ENCODE measurements around the gene B3GAT1. TPM values are rescaled to one million over a fixed set of nuclear protein-coding genes. Genes with fewer than 3 reads are reported as not detected.

Gene B3GAT1
- total RNA-seq, 1 experiment from 2014 or later, result 3.7 TPM

DNA sequence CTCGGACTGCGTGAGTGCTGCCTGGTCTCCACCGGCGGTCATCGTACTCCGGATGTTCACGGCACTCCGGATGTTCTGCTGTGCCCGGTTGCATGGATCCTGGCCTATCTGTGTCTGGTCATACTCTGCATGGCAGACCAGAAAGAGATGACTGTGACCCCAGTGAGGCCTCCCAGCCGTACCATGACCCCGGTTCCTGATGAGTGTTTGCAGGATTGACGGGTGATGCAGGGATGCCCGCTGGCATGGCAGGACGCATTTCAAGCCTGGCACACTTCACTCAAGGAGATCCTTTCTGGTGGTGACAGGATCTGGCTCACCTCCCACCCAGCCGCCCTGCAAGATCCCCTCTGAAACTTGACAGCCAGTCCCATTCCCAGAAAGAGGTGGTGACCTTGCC is 74.0 kb downstream of the B3GAT1 start:
- in situ Hi-C loops (cut with HindIII; ENCODE audit: low pct_unique_long_range_greater_than_20kb, low sequenced_read_pairs), result no loop called here
- DNase-seq (ENCODE audit: low read depth, low spot score), result no peak

DNA sequence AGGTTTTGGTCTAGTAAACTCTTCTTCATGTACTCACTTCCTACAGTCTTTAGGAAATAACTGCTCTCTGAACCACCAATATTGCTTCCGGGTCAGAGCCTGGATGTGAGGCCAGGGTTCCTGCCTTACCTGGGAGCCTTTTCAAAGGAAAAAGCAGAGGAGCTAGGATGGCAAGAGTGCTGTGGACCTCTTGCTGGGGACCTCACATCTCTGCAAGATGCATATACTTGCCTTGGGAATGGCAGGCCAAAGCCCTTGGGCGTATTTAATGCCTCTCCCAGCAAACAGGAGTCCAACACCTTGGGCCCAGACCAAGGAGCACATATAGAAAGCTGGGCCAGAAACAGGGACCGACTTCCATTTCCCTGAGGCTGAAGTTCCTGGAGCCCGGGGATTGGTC is 75.0 kb downstream of the B3GAT1 start:
- no peak for DNase-seq (ENCODE audit: low read depth, low spot score)
- in situ Hi-C loops (cut with HindIII; ENCODE audit: low pct_unique_long_range_greater_than_20kb, low sequenced_read_pairs), result no loop called here

DNA sequence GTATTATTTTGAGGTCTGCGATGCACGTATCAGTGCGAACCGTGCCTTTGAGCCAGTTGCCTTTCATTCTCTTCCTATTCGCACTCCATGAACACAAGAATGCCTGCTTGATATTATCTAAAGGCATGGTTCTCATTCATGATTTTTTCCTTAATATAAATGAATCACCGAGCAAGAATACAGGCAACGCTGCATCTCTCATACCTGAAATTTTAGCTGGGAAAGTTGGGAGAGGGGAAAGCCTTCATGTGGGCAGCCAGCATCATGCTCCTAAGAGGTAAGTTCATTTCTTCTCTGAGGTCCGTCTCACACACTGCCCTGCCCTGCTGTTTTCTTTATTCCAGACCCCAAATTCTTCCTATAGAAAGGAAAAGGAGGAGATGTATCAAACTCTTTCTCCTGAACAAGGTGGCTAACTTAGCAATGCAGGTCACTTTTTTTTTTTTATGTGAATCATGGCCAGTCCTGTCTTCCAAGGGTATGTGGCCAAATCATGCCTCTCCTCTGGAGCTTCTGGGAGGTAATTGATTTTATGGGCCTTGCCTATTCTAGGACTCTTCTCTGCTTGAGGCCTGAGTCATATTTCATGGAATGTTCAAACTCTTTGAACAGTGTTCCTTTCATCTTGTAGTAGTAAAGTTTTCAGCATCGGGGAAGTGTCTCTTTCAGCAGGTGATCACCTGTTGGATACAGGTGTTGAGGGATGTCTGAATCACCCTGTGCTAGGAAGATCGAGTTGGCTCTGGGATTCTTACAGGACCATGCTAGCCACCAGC is 77.1 kb downstream of the B3GAT1 start:
- in situ Hi-C loops (cut with HindIII; ENCODE audit: low pct_unique_long_range_greater_than_20kb, low sequenced_read_pairs), result no loop called here
- no peak for DNase-seq (ENCODE audit: low read depth, low spot score)

DNA sequence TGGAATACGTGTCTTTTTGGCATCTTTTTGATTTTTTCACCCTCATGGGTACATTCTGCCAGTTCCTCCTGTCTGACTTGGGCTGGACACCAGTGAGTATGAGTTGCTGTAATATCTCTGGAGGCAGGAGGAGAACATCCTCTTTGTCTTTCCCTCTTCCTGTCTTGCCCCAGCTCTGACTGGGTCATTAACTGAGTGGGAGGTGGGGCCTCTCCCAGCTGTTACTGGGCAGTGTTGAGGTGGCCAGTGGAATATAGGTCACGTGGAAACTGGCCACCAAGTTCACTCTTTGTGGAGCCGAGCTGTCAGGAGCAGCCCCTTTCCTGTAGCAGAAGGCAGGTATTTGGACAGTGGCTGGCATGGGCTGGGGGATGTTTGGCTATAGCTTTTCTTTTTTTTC is 78.1 kb downstream of the B3GAT1 start:
- peak; percentile 28 for DNase-seq (ENCODE audit: low read depth, low spot score)
- in situ Hi-C loops (cut with HindIII; ENCODE audit: low pct_unique_long_range_greater_than_20kb, low sequenced_read_pairs), result no loop called here

DNA sequence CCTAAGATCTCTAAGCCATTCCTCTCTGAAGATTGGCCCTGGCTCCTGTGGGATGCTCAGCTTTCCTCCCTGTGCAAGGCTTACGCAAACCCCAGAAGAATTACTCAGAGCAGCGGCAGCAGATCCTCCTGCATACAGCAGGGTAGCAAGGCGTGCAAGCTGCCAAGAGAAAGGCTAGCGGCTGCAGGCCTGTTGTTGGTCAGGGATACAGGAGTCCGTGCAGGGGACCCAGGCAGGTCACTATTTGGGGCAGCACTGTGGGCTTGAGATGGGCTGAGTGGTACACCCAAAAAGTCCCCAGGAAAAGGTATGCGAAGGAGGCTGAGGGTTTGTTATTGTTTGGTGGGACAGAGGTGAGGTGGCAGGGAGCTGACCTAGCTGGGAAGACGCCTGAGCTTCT is 78.7 kb downstream of the B3GAT1 start:
- DNase-seq (ENCODE audit: low read depth, low spot score), result no peak
- in situ Hi-C loops (cut with HindIII; ENCODE audit: low pct_unique_long_range_greater_than_20kb, low sequenced_read_pairs), result no loop called here

DNA sequence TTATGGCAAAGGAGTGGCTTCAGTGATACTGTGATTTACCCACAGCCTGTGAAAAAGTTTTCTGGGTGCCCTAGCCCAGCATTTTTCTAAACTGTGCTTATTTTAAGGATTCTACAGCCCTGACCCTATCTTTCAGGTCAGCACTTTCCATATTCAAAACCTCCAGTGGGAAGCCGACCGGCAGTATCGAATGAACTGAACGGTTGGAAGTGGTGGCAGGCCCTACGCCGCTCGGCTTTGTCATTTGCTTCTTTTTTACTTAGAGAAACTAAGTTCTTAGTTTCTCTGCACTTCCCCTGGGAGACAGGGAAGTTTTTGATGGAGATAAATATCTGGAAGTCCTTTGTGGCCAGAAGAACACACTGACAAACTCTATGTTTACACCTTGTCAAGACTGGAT is 79.3 kb downstream of the B3GAT1 start:
- in situ Hi-C loops (cut with HindIII; ENCODE audit: low pct_unique_long_range_greater_than_20kb, low sequenced_read_pairs), result no loop called here

GRCh38 chr11:134332189-134332631 is 79.8 kb downstream of the B3GAT1 start:
- in situ Hi-C loops (cut with HindIII; ENCODE audit: low pct_unique_long_range_greater_than_20kb, low sequenced_read_pairs), result no loop called here
- DNase-seq (ENCODE audit: low read depth, low spot score), result no peak

More for the DNA sequence above, 79.3 kb downstream of the B3GAT1 start:
- DNase-seq (ENCODE audit: low read depth, low spot score), result no peak

- peak; percentile 11 for DNase-seq (ENCODE audit: low read depth, low spot score)
- in situ Hi-C loops (cut with HindIII; ENCODE audit: low pct_unique_long_range_greater_than_20kb, low sequenced_read_pairs), result no loop called here
Observed at GRCh38 chr11:134331354-134332188, 80.5 kb downstream of the B3GAT1 start, which contains the start of gene GLB1L2. GLB1L2 (plus strand) TSS chr11:134331988; CDS start chr11:134332062, 74 bp downstream.

DNA sequence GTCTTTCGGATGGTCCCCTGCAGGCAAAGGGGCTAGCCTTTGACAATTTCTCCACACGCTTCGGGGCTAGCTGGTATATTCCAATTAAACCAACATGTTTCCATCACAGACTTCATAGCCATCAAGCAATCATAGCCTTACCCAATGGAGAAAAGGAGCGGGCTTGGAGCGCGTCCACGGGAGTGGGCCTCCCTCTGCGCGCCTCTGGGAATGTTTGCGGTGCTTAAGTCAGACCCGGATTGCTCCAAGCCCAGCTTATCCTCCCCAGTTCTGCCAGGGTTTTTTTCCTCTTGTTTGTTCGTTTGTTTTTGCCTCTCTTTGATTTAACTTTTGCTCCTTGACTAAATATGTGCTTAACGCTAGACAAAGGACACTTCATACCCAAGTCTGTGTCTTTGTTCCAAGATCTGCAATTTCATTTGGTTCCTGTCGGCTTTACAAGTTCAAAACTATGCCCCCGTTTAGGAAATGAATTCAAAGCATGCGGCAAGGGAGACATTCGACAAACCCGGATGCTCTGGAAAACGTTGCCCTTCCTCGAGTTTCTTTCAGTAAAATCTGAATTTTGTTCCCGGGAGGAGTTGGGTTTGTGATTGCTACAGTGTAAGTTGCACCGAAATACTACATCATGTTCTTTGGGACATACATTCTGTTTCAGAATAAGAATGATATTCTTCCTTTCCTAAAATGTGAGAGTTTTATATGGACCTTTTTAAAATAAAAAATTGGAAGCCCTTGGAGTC is 81.3 kb downstream of the B3GAT1 start:
- in situ Hi-C loops (cut with HindIII; ENCODE audit: low pct_unique_long_range_greater_than_20kb, low sequenced_read_pairs), result no loop called here
- DNase-seq (ENCODE audit: low read depth, low spot score), result no peak

Other genes with a start within 250 kb of the B3GAT1 start
- gene NCAPD3, start 188.3 kb downstream of the B3GAT1 start, total RNA-seq (2014; rRNA removed; shearing (Covaris generic)), result 13.4 and 15.3 TPM in 2 replicates
- 22.3 and 23.0 TPM in 2 replicates for gene VPS26B, start 187.6 kb downstream of the B3GAT1 start, total RNA-seq (2014; rRNA removed; shearing (Covaris generic))
- 19.7 and 25.3 TPM in 2 replicates for gene THYN1, start 158.9 kb downstream of the B3GAT1 start, total RNA-seq (2014; rRNA removed; shearing (Covaris generic))
- 12.7 and 14.5 TPM in 2 replicates for gene ACAD8, start 158.7 kb downstream of the B3GAT1 start, total RNA-seq (2014; rRNA removed; shearing (Covaris generic))
- 0.40 and 0.69 TPM in 2 replicates for gene GLB1L3, start 135.9 kb downstream of the B3GAT1 start, total RNA-seq (2014; rRNA removed; shearing (Covaris generic))
- gene GLB1L2, start 80.3 kb downstream of the B3GAT1 start, total RNA-seq (2014; rRNA removed; shearing (Covaris generic)), result 0.48 and 1.1 TPM in 2 replicates

All from SK-MEL-5 (cell line).